Activated T-cell treated with anti-CD3 and anti-CD28 coated beads, Interleukin-2, amount 50 U/mL, for 1 hour (primary cell): Measurements from ENCODE around the gene VASN.

Source experiments
- DNase-seq: peaks from one replicate; pipeline ENCODE4 v3.0.0-alpha.2; 2020

The VASN gene

GRCh38 chr16:4354512-4355409 lies 16.9 kb upstream of the VASN start:
- DNase-seq: no peak

DNA sequence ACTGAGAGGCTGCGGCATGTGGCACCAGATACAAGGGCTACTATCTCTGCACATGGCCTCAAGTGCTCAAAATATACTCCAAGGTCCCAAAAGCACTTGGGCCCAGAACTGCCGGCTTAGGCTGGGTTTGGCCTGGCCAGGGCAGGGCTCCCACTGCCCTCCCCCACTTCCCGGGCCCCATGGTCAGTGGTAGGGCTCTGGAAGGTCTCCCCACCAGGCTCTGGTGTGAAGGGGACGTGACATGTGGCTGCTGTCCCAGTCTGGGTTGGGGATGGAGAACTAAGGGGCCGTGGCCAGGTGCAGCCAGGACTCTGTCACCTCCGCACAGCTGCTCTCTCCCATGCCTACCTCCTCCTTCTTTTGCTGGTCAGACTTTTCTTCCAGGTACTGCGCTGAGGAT lies 14.8 kb upstream of the VASN start:
- no peak for DNase-seq

DNA sequence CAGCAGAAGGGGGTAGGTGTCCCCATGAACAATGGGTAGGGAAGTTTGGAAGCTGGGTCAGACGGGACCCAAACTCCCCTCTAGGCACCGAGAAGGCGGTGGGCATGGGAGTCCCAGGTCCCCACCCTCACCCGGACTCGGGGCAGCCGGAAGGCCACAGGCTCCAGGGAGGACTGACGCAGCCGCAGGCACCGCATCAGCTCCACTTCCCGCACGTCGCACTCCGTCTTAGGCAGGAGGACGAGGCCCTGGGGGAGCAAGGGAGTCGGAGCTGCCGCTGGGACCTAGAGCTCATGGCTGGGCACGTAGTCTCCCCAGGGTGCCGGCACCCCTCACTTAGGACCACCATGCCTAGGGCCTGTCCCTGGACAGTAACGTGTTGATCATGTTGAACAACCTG lies 13.4 kb upstream of the VASN start:
- DNase-seq: no peak

DNA sequence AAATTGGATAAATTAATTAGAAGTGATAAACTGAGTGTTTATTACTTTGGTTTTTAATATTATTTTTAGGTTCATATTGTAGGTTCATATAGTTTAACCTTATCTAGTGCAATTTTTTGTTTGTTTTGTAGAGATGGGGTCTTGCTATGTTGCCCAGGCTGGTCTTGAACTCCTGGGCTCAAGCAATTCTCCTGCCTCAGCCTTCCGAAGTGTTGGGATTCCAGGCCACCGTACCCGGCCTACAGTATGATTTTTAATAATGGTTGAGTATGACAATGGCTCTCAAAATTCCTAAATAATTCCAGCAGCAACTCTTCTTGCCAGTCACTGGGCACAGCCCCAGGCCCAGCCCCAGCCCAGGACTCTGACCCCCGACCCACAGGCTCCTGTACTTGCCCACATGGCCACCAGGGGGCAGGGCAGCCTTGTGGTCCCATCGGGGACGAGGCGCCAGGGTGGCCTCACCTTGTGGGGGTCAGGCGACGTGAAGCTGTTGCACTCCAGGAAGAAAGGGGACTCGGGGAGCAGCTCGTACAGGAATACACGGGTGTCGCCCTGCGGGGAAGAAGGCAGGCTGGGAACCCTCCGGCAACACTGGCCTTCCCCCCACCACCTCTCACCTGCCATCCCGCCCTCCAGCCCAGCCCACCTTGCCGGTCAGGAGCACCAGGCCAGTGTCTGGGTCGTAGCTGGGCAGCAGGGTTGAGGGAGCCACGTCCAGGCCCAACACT lies 12.7 kb upstream of the VASN start:
- DNase-seq: peak; percentile 76

GRCh38 chr16:4359914-4360313 lies 11.7 kb upstream of the VASN start:
- DNase-seq: no peak

GRCh38 chr16:4360538-4361021 lies 11.1 kb upstream of the VASN start:
- DNase-seq: no peak

- no peak for DNase-seq
Measured at GRCh38 chr16:4361033-4361943, 10.4 kb upstream of the VASN start.

DNA sequence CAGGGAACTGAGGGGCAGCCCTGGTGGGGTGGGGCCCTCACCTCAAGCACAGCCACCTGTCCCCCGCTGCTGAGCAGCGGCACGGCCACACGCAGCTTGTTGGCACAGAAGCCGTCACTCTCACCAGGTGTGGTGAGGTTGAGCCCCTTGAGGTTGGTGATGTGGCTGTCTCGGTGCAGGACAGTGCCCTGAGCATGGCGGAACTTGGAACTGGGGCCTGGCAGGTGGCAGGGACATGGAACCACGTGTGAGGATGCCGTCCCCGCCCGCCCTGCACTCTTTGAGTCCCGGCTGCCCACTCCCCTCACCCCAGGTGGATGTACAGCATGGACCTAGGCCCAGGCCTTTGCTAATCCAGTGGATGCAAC lies 9.7 kb upstream of the VASN start:
- DNase-seq: no peak

DNA sequence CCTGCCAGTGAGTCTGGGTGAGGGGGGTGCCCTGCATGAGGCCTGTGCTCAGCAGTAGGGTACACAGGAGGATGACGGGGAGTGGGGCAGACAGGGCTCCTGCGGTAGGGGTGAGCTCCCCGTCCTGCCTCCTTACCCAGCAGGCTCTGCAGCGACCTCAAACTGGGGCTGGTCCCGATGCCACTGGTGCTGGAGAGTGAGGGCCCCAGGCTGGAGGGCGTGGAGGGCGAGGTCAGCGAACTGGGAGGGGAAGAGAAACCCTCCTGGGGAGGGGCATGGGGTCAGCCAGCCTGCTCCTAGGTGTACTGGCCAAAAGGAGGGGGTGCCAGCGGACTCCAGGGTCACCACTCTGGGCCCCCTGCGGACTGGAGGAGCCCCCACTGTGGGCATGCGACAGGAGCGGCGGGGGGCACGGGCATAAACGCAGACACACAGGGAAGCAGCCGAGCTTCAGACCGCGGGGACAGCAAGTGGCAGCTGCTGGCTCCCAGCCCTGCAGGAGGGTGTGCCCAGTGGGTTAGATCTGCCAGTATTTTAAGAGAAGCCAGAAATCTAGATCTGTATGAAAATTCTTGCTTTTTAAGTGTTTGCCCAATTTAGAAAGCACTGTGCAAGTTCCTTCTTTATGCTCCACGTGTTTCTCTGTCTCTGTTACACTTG lies 9.0 kb upstream of the VASN start:
- no peak for DNase-seq

GRCh38 chr16:4364196-4365013 lies 7.2 kb upstream of the VASN start:
- DNase-seq: no peak

DNA sequence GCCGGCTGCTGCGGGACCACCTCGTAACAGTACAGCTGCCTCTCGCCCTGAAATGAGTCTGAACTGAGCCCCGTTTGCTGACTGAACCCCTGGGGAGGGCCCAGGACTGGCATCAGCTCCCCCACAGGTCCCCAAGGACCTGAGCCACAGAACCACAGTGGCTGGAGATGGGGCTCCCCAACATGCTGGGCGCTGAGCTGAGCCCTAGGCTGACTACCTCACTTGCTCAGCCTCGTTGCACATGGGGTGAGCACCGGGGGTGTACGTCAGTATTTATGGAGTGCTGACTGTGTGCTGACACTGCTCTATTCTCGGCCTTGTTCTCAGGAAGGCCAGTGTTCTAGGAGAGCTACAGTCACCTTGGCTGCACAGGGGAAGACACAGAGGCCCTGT lies 6.6 kb upstream of the VASN start:
- DNase-seq: no peak

DNA sequence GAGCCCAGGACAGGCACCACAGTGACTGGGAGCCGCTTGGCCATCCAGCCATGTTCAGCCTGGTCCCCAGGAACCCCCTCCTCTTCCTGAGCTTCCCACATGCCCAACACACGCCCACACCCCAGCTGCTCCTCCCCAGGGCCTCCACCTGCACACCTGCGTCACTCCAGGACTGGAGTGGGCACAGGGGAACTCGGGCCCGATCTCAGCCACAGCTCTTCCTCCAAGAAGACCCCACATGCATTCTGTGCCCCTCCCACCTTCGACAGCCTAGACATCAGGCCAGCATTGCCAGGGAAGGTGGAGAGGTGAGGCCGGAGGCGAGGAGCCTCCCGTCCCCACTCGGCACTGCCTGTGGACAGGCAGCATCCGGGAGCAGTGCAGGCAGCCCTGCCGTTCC lies 6.0 kb upstream of the VASN start:
- no peak for DNase-seq

- no peak for DNase-seq
Measured at GRCh38 chr16:4366016-4366415, 5.6 kb upstream of the VASN start.

GRCh38 chr16:4367393-4367856 lies 4.2 kb upstream of the VASN start:
- DNase-seq: no peak

DNA sequence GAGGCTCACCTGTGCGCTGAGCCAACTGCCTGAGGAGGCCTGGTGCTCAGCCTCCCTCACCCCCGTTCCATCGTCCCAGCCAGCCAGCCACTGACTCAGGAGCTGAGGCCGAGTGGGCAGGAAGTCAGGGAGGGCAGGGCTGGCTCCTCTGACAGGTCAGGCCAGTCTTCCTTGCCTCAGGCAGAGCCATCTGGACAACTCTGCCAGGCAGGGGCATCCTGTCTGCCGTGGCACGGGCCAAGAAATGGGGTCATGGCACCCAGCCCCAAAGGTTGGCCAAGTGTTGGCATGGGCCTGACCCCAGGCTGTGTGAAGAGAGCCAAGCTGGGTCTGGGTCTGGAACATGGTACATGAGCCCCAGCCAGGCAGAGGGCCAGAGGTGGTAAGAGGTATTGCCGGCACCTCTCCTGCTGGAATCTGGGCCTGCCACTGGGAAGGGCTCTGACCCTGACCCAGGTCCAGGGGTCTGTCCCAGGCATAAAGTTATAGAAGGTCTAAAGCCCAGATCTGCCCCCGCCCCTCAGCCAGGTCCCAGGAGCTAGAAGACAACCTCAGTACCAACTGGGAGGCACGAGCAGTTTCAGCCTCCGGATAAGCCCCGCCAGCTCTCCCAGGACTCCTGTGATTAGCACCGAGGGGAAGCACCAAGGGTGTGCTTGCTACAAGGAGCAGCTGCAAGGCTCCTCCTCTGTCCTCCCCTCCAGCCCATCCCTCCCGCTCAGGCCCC lies 2.5 kb upstream of the VASN start:
- DNase-seq: no peak

- no peak for DNase-seq
Measured at GRCh38 chr16:4370151-4370550, 1.5 kb upstream of the VASN start.

DNA sequence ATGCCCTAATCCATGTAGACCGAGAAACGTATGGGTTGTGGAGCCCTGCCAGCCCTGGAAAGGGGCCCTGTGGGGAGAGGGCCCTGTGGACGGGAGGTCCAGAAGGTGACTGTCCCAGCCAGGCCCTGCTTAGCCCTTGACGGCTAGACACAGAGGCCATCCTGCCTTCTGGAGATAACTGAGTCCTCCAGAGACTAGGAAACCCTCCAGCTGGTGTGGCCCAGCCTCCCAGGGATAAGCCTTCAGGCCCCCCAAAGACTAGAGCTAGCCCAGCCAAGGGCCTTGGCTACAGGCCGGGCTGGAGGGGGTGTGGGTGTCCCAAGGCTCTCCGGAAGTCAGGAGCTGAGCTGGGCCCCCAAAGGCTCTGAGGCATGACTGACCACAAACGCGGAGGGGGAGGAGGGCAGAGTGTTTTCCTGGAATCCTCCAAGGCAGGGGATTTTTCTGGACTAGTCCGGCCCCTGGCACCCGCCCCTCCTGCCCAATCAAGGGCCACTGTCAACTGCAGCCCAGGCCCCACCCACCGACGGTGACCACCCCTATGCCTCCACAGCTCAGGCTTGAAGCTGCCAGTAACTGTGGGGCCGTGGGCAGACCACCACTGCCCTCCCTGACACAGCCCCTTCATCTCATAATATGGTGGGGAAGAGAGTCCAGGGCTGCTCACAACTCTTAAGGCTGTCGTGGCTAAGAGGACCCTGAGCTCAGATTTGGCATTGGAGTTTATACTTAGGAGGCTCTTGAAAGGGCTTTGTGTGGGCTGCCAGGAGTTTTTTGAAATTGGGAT lies 885 bp upstream of the VASN start:
- no peak for DNase-seq

- DNase-seq: no peak
Measured at GRCh38 chr16:4372001-4372577, 441 bp downstream of the VASN start.

- DNase-seq: no peak
Measured at GRCh38 chr16:4372578-4373355, 1.1 kb downstream of the VASN start.
